HepG2 (cell line): ENCODE measurements around the gene CD2AP. TPM values are rescaled to one million over a fixed set of nuclear protein-coding genes. Genes with fewer than 3 reads are reported as not detected.

Experiments
- ATAC-seq: fragments of 200-7000 bp; cut with Tn5 transposase; 3 replicates; pipeline ENCODE4 v1.9.1; 2020; ENCODE audit warnings: mild to moderate bottlenecking, moderate library complexity
- BruUV-seq: library from RNA; stranded (reverse); fragments of 400-500 nt; replicated peaks from 2 replicates; lab custom pipeline; 2021; lab: Mats Ljungman, UMichigan
- CTCF ChIA-PET: fragments of 300-600 bp; formaldehyde crosslinking; extraction: SDS; loops from one replicate; lab custom pipeline; 2021; ENCODE audit warnings: low total read pairs, inconsistent platforms, low intra/inter-chr PET ratio; lab: Yijun Ruan, JAX
- POLR2A ChIA-PET: fragments of 350-600 bp; sonication (Branson Sonifier 250); formaldehyde crosslinking; loops from one replicate; lab custom pipeline; 2020; ENCODE audit warnings: antibody characterized with exemption, inconsistent platforms; lab: Yijun Ruan, JAX
- DNase-seq: peaks from one replicate; pipeline ENCODE4 v3.0.0-alpha.2; 2015; ENCODE audit warnings: low spot score
- FAIRE-seq: peaks from 3 replicates; lab custom pipeline; 2011; peaks lifted over from hg19 to GRCh38; lab: Jason Lieb, UNC
- H2AFZ ChIP-seq: one replicate; pipeline ENCODE4 v1.6.1; 2011; ENCODE audit warnings: low read length, inconsistent platforms
- H3K27ac ChIP-seq: fragments of 300-600 bp; 3 replicates; pipeline ENCODE4 v1.8.0; 2011; ENCODE audit warnings: mixed run types, mild to moderate bottlenecking, mixed read lengths, low read length, inconsistent platforms; ENCODE audit not compliant: insufficient read depth; ENCODE audit errors: extremely low read length
- H3K27me3 ChIP-seq, 2 experiments: fragments of 200-600 bp in 1 of 2; 2 replicates in 1 of 2; 3 replicates in 1 of 2; pipeline versions ENCODE4 v1.6.0 to v1.8.0; 2011; ENCODE audit warnings: low read length in 2 of 2, mild to moderate bottlenecking in 2 of 2, moderate library complexity in 2 of 2, inconsistent platforms in 1 of 2; ENCODE audit not compliant: insufficient read depth in 2 of 2, control insufficient read depth in 1 of 2
- H3K36me3 ChIP-seq, 2 experiments: fragments of 200-600 bp in 1 of 2; replicated peaks in 1 of 2; 2 replicates in 1 of 2; 3 replicates in 1 of 2; pipeline versions ENCODE4 v1.5.1 to v1.8.0; 2011; ENCODE audit warnings: low read length in 2 of 2, inconsistent platforms in 1 of 2; ENCODE audit not compliant: insufficient read depth in 2 of 2, control insufficient read depth in 1 of 2
- H3K4me1 ChIP-seq: 2 replicates; pipeline ENCODE4 v1.5.1; 2012; ENCODE audit warnings: low read length, inconsistent platforms; ENCODE audit not compliant: insufficient read depth
- H3K4me2 ChIP-seq: 2 replicates; pipeline ENCODE4 v1.6.0; 2011; ENCODE audit warnings: low read depth, low read length, inconsistent platforms
- H3K4me3 ChIP-seq, 3 experiments: fragments of 200-600 bp in 1 of 3; sonication (generic), shearing (Covaris generic) in 1 of 3; replicated peaks in 1 of 3; 2 replicates each; pipeline ENCODE4 v1.5.1; 2011 to 2016; ENCODE audit warnings: low read length in 3 of 3, inconsistent platforms in 2 of 3, low read depth in 2 of 3, mild to moderate bottlenecking in 2 of 3, control low read depth in 1 of 3, mixed read lengths in 1 of 3; ENCODE audit not compliant: insufficient read depth in 1 of 3
- H3K79me2 ChIP-seq: one replicate; pipeline ENCODE4 v1.6.1; 2011; ENCODE audit warnings: low read length, inconsistent platforms; ENCODE audit not compliant: insufficient read depth
- H3K9ac ChIP-seq: 2 replicates; pipeline ENCODE4 v1.6.0; 2011; ENCODE audit warnings: mild to moderate bottlenecking, low read depth, low read length, inconsistent platforms; ENCODE audit not compliant: insufficient read depth
- H3K9me3 ChIP-seq: 2 replicates; pipeline ENCODE4 v1.5.1; 2012; ENCODE audit warnings: mild to moderate bottlenecking, low read length
- H4K20me1 ChIP-seq: 2 replicates; pipeline ENCODE4 v1.6.0; 2011; ENCODE audit warnings: inconsistent platforms, mild to moderate bottlenecking, low read length, moderate library complexity; ENCODE audit not compliant: insufficient read depth
- BORCS8-MEF2B ChIP-seq: sonication (generic); formaldehyde crosslinking; IDR thresholded peaks from 2 replicates; pipeline ENCODE4 v1.8.0; 2022; ENCODE audit warnings: mild to moderate bottlenecking, missing genetic modification reagents
- MEIS1 ChIP-seq: sonication (generic); formaldehyde crosslinking; IDR thresholded peaks from 2 replicates; pipeline ENCODE4 v1.9.0; 2021; ENCODE audit warnings: mild to moderate bottlenecking, missing genetic modification reagents, moderate library complexity, borderline replicate concordance
- NFYC ChIP-seq: IDR thresholded peaks from 2 replicates; pipeline ENCODE4 v1.6.1; 2016; ENCODE audit warnings: missing genetic modification reagents, missing compliant biosample characterization
- PHF5A ChIP-seq: IDR thresholded peaks from one replicate; pipeline ENCODE4 v1.6.1; 2018; ENCODE audit warnings: low read depth, missing genetic modification reagents; ENCODE audit not compliant: unreplicated experiment
- RFXANK ChIP-seq: IDR thresholded peaks from 2 replicates; pipeline ENCODE4 v1.6.1; 2016
- ZBTB7B ChIP-seq: sonication (generic); formaldehyde crosslinking; IDR thresholded peaks from 2 replicates; pipeline ENCODE4 v1.4.0; 2020; ENCODE audit warnings: missing genetic modification reagents
- ZNF496 ChIP-seq: sonication (generic); formaldehyde crosslinking; IDR thresholded peaks from 2 replicates; pipeline ENCODE4 v1.8.1; 2023; ENCODE audit warnings: mild to moderate bottlenecking, moderate library complexity, missing genetic modification reagents; ENCODE audit not compliant: insufficient replicate concordance
- ZNF557 ChIP-seq: sonication (generic); formaldehyde crosslinking; IDR thresholded peaks from 2 replicates; pipeline ENCODE4 v1.4.0; 2020; ENCODE audit warnings: missing genetic modification reagents
- ZNF615 ChIP-seq: sonication (generic); formaldehyde crosslinking; IDR thresholded peaks from 2 replicates; pipeline ENCODE4 v1.5.0; 2020; ENCODE audit warnings: mild to moderate bottlenecking, missing genetic modification reagents, borderline replicate concordance
- WGBS: methylation state at CpG from one replicate; pipeline ENCODE4 v1.1.6; 2017; ENCODE audit warnings: low lambda C conversion rate; 5-methylcytosine and 5-hydroxymethylcytosine counted together
- in situ Hi-C: cut with HindIII; loops from 2 replicates; pipeline ENCODE4 v1.10.0; 2017; ENCODE audit warnings: low pct_unique_long_range_greater_than_20kb; ENCODE audit not compliant: extremely low pct_ligation_motif_present
- intact Hi-C: fragments of 100-400 bp; cut with micrococcal nuclease; formaldehyde crosslinking; loops from one replicate; pipeline ENCODE4 v1.10.0; 2022; ENCODE audit not compliant: unreplicated experiment
- polyA plus RNA-seq, 8 experiments: library from polyadenylated mRNA; depleted of rRNA in 3 of 8; stranded (reverse) in 7 of 8; unstranded in 1 of 8; fragments of >200 nt; fragmentation: Illumina TruSeq in 4 of 8; extraction: Trizol in 4 of 8; gene quantifications; 2 replicates each; pipeline versions ENCODE4 v1.2.1 to v1.2.3, GENCODE V29; 2011 to 2016; ENCODE audit warnings: low read depth in 4 of 8, missing spikeins in 1 of 8, mixed read lengths in 1 of 8; ENCODE audit not compliant: insufficient read depth in 1 of 8
- total RNA-seq, 5 experiments: library from RNA; depleted of rRNA; stranded (reverse); fragments of >200 nt; fragmentation: Illumina TruSeq; extraction: Trizol; gene quantifications; 2 replicates each; pipeline ENCODE4 v1.2.3, GENCODE V29; 2016; ENCODE audit warnings: low read depth in 1 of 5

Gene CD2AP
- total and polyA plus RNA-seq, 2 of the 13 experiments (the other 11 are each of a cell fraction or from before 2014, with no cell fraction given) = 8.6 to 31.9 TPM

DNA sequence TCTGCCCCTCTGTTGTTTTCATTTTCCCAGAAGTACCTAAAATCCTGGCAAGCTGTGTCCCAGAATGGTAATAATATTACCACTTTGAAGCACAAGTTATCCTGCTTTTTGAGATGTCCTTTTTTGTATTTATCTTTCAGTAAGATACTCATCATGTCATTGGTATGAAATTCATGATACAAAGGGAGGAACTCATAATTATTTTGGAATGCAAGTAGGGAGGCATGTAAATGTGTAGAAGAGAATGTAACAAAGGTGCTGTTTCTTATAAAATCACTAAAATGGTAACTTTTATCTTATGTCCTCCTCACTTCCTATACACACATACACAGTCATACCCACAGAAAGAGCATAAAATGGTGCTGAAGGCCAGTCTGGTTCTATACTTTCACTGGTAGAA lies 109.9 kb downstream of the CD2AP start (continued):
- TF ChIP-seq PHF5A (CRISPR knock-in tag) (no peak), BORCS8-MEF2B (CRISPR knock-in tag) (no peak), ZNF496 (CRISPR knock-in tag) (no peak)

DNA sequence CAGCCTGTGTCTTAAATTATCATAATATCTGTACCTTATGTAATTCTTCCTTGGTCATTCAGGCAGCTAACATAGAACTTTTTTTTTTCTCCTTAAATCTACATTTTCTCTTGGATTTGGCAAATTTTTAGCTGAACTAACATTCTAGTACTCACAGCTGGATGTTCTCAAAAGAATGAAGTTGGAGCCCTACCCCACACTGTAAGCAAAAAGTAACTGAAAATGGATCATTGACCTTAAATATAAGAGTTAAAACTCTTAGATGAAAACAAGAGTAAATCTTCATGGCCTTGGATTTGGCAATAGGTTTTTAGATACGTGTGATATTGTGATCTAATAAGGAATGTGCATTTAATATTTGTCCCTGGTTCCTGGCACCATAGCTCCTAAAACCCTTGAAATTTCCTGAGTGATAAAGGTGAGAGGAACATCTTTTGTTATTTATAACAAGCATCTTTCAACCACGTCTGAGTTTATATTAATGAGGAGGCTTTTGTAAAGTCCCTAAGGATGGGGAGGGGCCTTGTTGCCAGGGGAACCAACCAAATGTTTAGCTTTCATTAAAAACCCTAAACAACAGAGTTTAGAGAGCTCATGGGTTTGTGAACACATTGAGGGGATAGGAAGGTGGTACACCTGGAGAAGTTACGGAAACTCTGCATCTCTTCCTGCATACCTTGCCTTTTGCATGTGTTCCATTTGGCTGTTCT lies 114.7 kb downstream of the CD2AP start:
- Histone ChIP-seq H3K4me3 (no peak overlapping the region), H3K9ac (no peak overlapping the region), H3K27ac (no peak overlapping the region), H3K4me2 (no peak overlapping the region), H2AFZ (no peak overlapping the region), H3K9me3 (no peaks in the 10 kb centered on the region), H4K20me1 (no peaks in the 10 kb centered on the region), H3K36me3 (peaks cover 0 to 45% of the 10 kb centered on the region in 2 experiments), H3K4me1 (no peaks in the 10 kb centered on the region), H3K27me3 (no peaks in the 10 kb centered on the region), H3K79me2 (no peaks in the 10 kb centered on the region)
- WGBS = 95% methylated on average over 3 of the region's 3 CpGs
- POLR2A ChIA-PET = no interaction called here
- FAIRE-seq (no peak), ATAC-seq (no peak), DNase-seq (no peak)
- BruUV-seq = no TSS peak
- in situ Hi-C loops (no loop called here), intact Hi-C loops (no loop called here)
- CTCF ChIA-PET = no interaction called here
- TF ChIP-seq ZBTB7B (CRISPR knock-in tag) (no peak), MEIS1 (CRISPR knock-in tag) (no peak), NFYC (CRISPR knock-in tag) (no peak), RFXANK (no peak), ZNF615 (CRISPR knock-in tag) (no peak), ZNF557 (CRISPR knock-in tag) (no peak)
